IMR-90 (cell line): ENCODE measurements around the gene SYNE1. TPM values are rescaled to one million over a fixed set of nuclear protein-coding genes. Genes with fewer than 3 reads are reported as not detected.

ENCODE experiments used
- ATAC-seq: fragments of 200-7000 bp; cut with Tn5 transposase; 2 replicates; pipeline ENCODE4 v1.9.1; 2020; ENCODE audit warnings: low read depth, mild to moderate bottlenecking, moderate library complexity
- BruUV-seq: library from RNA; stranded (reverse); fragments of 400-500 nt; replicated peaks from 2 replicates; lab custom pipeline; 2021; lab: Mats Ljungman, UMichigan
- CTCF ChIA-PET: fragments of 300-600 bp; formaldehyde crosslinking; extraction: SDS; loops from one replicate; lab custom pipeline; 2021; ENCODE audit warnings: antibody characterized with exemption; lab: Yijun Ruan, JAX
- POLR2A ChIA-PET: fragments of 300-600 bp; sonication (Branson Sonifier 250); formaldehyde crosslinking; loops from one replicate; lab custom pipeline; 2022; ENCODE audit warnings: antibody characterized with exemption; ENCODE audit not compliant: unreplicated experiment; lab: Charles Lee
- DNase-seq: peaks from one replicate; pipeline ENCODE4 v3.0.0; 2013
- H2AFZ ChIP-seq: replicated peaks from 2 replicates; pipeline ENCODE3; 2013; ENCODE audit warnings: low read length, mild to moderate bottlenecking; ENCODE audit not compliant: poor library complexity
- H2AK5ac ChIP-seq: 2 replicates; pipeline ENCODE4 v1.6.1; 2013; ENCODE audit warnings: low read depth, low read length, inconsistent platforms
- H2AK9ac ChIP-seq: replicated peaks from 2 replicates; pipeline ENCODE3; 2013; ENCODE audit warnings: mild to moderate bottlenecking, low read depth, low read length, moderate library complexity; ENCODE audit not compliant: poor library complexity
- H2BK120ac ChIP-seq: 2 replicates; pipeline ENCODE4 v1.6.1; 2013; ENCODE audit warnings: low read depth, low read length, inconsistent platforms
- H2BK15ac ChIP-seq: 3 replicates; pipeline ENCODE4 v1.6.1; 2013; ENCODE audit warnings: low read depth, low read length, inconsistent platforms
- H2BK20ac ChIP-seq: 2 replicates; pipeline ENCODE4 v1.6.1; 2013; ENCODE audit warnings: low read depth, mild to moderate bottlenecking, inconsistent platforms, low read length, moderate library complexity
- H2BK5ac ChIP-seq: 2 replicates; pipeline ENCODE4 v1.6.1; 2013; ENCODE audit warnings: mild to moderate bottlenecking, low read depth, low read length, inconsistent platforms; ENCODE audit not compliant: poor library complexity, severe bottlenecking
- H3K14ac ChIP-seq: replicated peaks from 2 replicates; pipeline ENCODE4 v1.6.1; 2013; ENCODE audit warnings: low read depth, low read length, inconsistent platforms
- H3K18ac ChIP-seq: 2 replicates; pipeline ENCODE4 v1.6.1; 2013; ENCODE audit warnings: low read depth, low read length, control low read depth
- H3K23ac ChIP-seq: 2 replicates; pipeline ENCODE4 v1.6.1; 2013; ENCODE audit warnings: low read depth, low read length, inconsistent platforms
- H3K27ac ChIP-seq: 2 replicates; pipeline ENCODE4 v1.5.1; 2013; ENCODE audit warnings: mild to moderate bottlenecking, control low read depth, low read length; ENCODE audit not compliant: insufficient read depth
- H3K27me3 ChIP-seq: 2 replicates; pipeline ENCODE4 v1.6.1; 2013; ENCODE audit warnings: low read length; ENCODE audit not compliant: control insufficient read depth, insufficient read depth
- H3K36me3 ChIP-seq: 2 replicates; pipeline ENCODE4 v1.6.1; 2013; ENCODE audit warnings: low read length, mixed read lengths; ENCODE audit not compliant: control insufficient read depth, insufficient read depth
- H3K4ac ChIP-seq: 2 replicates; pipeline ENCODE4 v1.6.1; 2013; ENCODE audit warnings: low read depth, low read length, inconsistent platforms
- H3K4me1 ChIP-seq: 2 replicates; pipeline ENCODE4 v1.6.1; 2013; ENCODE audit warnings: low read length, mixed read lengths; ENCODE audit not compliant: control insufficient read depth, insufficient read depth
- H3K4me2 ChIP-seq: 2 replicates; pipeline ENCODE4 v1.6.1; 2013; ENCODE audit warnings: low read depth, mild to moderate bottlenecking, control low read depth, low read length, moderate library complexity
- H3K4me3 ChIP-seq: 2 replicates; pipeline ENCODE4 v1.5.1; 2013; ENCODE audit warnings: low read depth, mild to moderate bottlenecking, control low read depth, low read length, moderate library complexity; ENCODE audit not compliant: insufficient read depth
- H3K56ac ChIP-seq: 2 replicates; pipeline ENCODE4 v1.6.1; 2013; ENCODE audit warnings: low read length, inconsistent platforms; ENCODE audit not compliant: insufficient read depth; ENCODE audit errors: extremely low read depth
- H3K79me1 ChIP-seq, 2 experiments: 2 replicates each; pipeline ENCODE4 v1.6.1; 2013; ENCODE audit warnings: low read length in 2 of 2, inconsistent platforms in 1 of 2, low read depth in 1 of 2
- H3K9ac ChIP-seq: 2 replicates; pipeline ENCODE4 v1.6.1; 2013; ENCODE audit warnings: low read depth, low read length, control low read depth
- H3K9me1 ChIP-seq: 2 replicates; pipeline ENCODE4 v1.6.1; 2013; ENCODE audit warnings: low read length, inconsistent platforms; ENCODE audit not compliant: insufficient read depth
- H3K9me3 ChIP-seq: 2 replicates; pipeline ENCODE4 v1.6.1; 2013; ENCODE audit warnings: low read length; ENCODE audit not compliant: control insufficient read depth, insufficient read depth
- H4K20me1 ChIP-seq: 2 replicates; pipeline ENCODE4 v1.6.1; 2013; ENCODE audit warnings: low read length, inconsistent platforms; ENCODE audit not compliant: insufficient read depth
- H4K5ac ChIP-seq: 2 replicates; pipeline ENCODE4 v1.6.1; 2013; ENCODE audit warnings: mild to moderate bottlenecking, low read depth, low read length, control low read depth
- H4K8ac ChIP-seq, 2 experiments: 2 replicates each; pipeline ENCODE4 v1.6.1; 2013; ENCODE audit warnings: low read depth in 2 of 2, low read length in 2 of 2, control low read depth in 1 of 2, inconsistent platforms in 1 of 2
- H4K91ac ChIP-seq: 2 replicates; pipeline ENCODE4 v1.6.1; 2013; ENCODE audit warnings: low read depth, low read length, inconsistent platforms; ENCODE audit not compliant: insufficient read depth
- CEBPB ChIP-seq: IDR thresholded peaks from 2 replicates; pipeline ENCODE4 v1.6.1; 2012; ENCODE audit warnings: low read depth, low read length, improper control_type of control experiment
- MAFK ChIP-seq: IDR thresholded peaks from 2 replicates; pipeline ENCODE4 v1.6.1; 2012; ENCODE audit warnings: low read depth, low read length, improper control_type of control experiment
- MAZ ChIP-seq: IDR thresholded peaks from 2 replicates; pipeline ENCODE4 v1.6.1; 2012; ENCODE audit warnings: low read depth, mild to moderate bottlenecking, low read length, improper control_type of control experiment, moderate library complexity, borderline replicate concordance
- RCOR1 ChIP-seq: IDR thresholded peaks from 2 replicates; pipeline ENCODE4 v1.6.1; 2012; ENCODE audit warnings: mild to moderate bottlenecking, low read length, improper control_type of control experiment; ENCODE audit not compliant: insufficient replicate concordance
- RFX5 ChIP-seq: IDR thresholded peaks from 2 replicates; pipeline ENCODE4 v1.8.0; 2012; ENCODE audit warnings: low read depth, mild to moderate bottlenecking, low read length, moderate library complexity
- SMC3 ChIP-seq: fragments of 150-350 bp; IDR thresholded peaks from 2 replicates; pipeline ENCODE4 v1.6.1; 2016; ENCODE audit warnings: low read depth, mild to moderate bottlenecking, antibody characterized with exemption, low read length, moderate library complexity
- WGBS, 2 experiments: methylation state at CpG; one replicate each; pipeline versions ENCODE4 v1.1.5 to v1.1.7; 2013; ENCODE audit warnings: missing lambda C conversion rate in 2 of 2; ENCODE audit not compliant: insufficient read length in 1 of 2; ENCODE audit errors: extremely low coverage in 2 of 2; 5-methylcytosine and 5-hydroxymethylcytosine counted together
- dilution Hi-C: fragments of 300-500 bp; cut with HindIII; formaldehyde crosslinking; loops from one replicate; pipeline ENCODE4 v1.14.3; 2018; ENCODE audit warnings: low sequenced_read_pairs; ENCODE audit not compliant: unreplicated experiment
- in situ Hi-C: fragments of 300-500 bp; cut with MboI; formaldehyde crosslinking; loops from 3 replicates; pipeline ENCODE4 v1.14.3; 2019; ENCODE audit warnings: low sequenced_read_pairs, inconsistent platforms, mixed read lengths
- intact Hi-C: fragments of 100-400 bp; cut with micrococcal nuclease; formaldehyde crosslinking; loops from 2 replicates; pipeline ENCODE4 v1.10.0; 2022
- polyA plus RNA-seq, 3 experiments: library from polyadenylated mRNA; depleted of rRNA; stranded (reverse); fragments of >200 nt; gene quantifications; 2 replicates each; pipeline ENCODE4 v1.2.3, GENCODE V29; 2012; ENCODE audit warnings: low replicate concordance in 1 of 3
- total RNA-seq: library from RNA; depleted of rRNA; stranded (reverse); fragments of >200 nt; gene quantifications from 2 replicates; pipeline ENCODE4 v1.2.3, GENCODE V29; 2012

The SYNE1 gene
- total and polyA plus RNA-seq, 2 of the 4 experiments (the other 2 are of a cell fraction) = 34.1 to 159 TPM

- no peak overlapping the region for H3K18ac ChIP-seq
- dilution Hi-C loops = no loop called here
- H4K8ac ChIP-seq = no peak overlapping the region
- intact Hi-C loops = loop anchor here (5.0 to 10.0 kb wide), 2 partner anchors 58 to 444 kb away; no protein-coding TSS in a partner anchor
- H2BK15ac ChIP-seq = no peak overlapping the region
- H3K4ac ChIP-seq = no peak overlapping the region
- in situ Hi-C loops = no loop called here
- no peak overlapping the region for H3K4me3 ChIP-seq
- no peak overlapping the region for H3K9ac ChIP-seq
- no peak for ATAC-seq
- no peaks in the 10 kb centered on the region for H4K20me1 ChIP-seq
- no peak overlapping the region for H2BK5ac ChIP-seq
- ChIA-PET POLR2A (no interaction called here), CTCF (no interaction called here)
- no peak for DNase-seq
- peaks cover 0 to 2% of the 10 kb centered on the region in 2 experiments; a peak in 1 of 4 replicates for H3K79me1 ChIP-seq
- H3K4me2 ChIP-seq = no peak overlapping the region
- H2AK9ac ChIP-seq = no peak overlapping the region
- peaks cover 31% of the 10 kb centered on the region for H3K36me3 ChIP-seq
- TF ChIP-seq MAZ (no peak), CEBPB (no peak), SMC3 (no peak), RCOR1 (no peak), MAFK (no peak), RFX5 (no peak)
- H3K27ac ChIP-seq = no peak overlapping the region
- H3K56ac ChIP-seq = no peak overlapping the region
- no peak overlapping the region for H2BK20ac ChIP-seq
- H4K5ac ChIP-seq = no peak overlapping the region
- H3K27me3 ChIP-seq = no peaks in the 10 kb centered on the region
- no peak overlapping the region for H3K14ac ChIP-seq
- no peak overlapping the region for H4K91ac ChIP-seq
- no peak overlapping the region for H2AK5ac ChIP-seq
- H2AFZ ChIP-seq = no peak overlapping the region
- H3K9me1 ChIP-seq = peaks cover 4% of the 10 kb centered on the region; the same call in 1 of the 2 replicates
- BruUV-seq = no TSS peak
- no peaks in the 10 kb centered on the region for H3K4me1 ChIP-seq
- H3K23ac ChIP-seq = no peak overlapping the region
- H2BK120ac ChIP-seq = no peak overlapping the region
- no peaks in the 10 kb centered on the region for H3K9me3 ChIP-seq
- WGBS, 2 experiments = no CpG with 5 or more reads among the region's 8 CpGs
These were observed 428.0 kb downstream of the SYNE1 start for GRCh38 chr6:152209211-152209610.
